HepG2 (cell line): ENCODE data around the gene SNRPD2. TPM values are rescaled to one million over a fixed set of nuclear protein-coding genes. Genes with fewer than 3 reads are reported as not detected.

Experiments used
- CAMTA2 ChIP-seq: sonication (generic); formaldehyde crosslinking; IDR thresholded peaks from 2 replicates; pipeline ENCODE4 v1.4.0; 2020; ENCODE audit warnings: mild to moderate bottlenecking, missing genetic modification reagents, borderline replicate concordance
- DNMT3B ChIP-seq: conservative IDR thresholded peaks from 2 replicates; pipeline ENCODE4 v1.6.1; 2016; ENCODE audit warnings: missing biosample characterization, control low read depth
- HOXD1 ChIP-seq: sonication (generic); formaldehyde crosslinking; IDR thresholded peaks from 2 replicates; pipeline ENCODE4 v1.5.0; 2020; ENCODE audit warnings: missing genetic modification reagents
- RARA ChIP-seq: IDR thresholded peaks from 2 replicates; pipeline ENCODE4 v1.6.1; 2016; ENCODE audit warnings: missing genetic modification reagents, missing compliant biosample characterization
- THAP11 ChIP-seq: IDR thresholded peaks from 2 replicates; pipeline ENCODE4 v1.6.1; 2016; ENCODE audit warnings: missing biosample characterization, missing genetic modification reagents
- ZBTB38 ChIP-seq: sonication (generic); formaldehyde crosslinking; IDR thresholded peaks from 2 replicates; pipeline ENCODE4 v1.5.1; 2020; ENCODE audit warnings: mild to moderate bottlenecking, missing genetic modification reagents
- ZKSCAN8 ChIP-seq: IDR thresholded peaks from 2 replicates; pipeline ENCODE4 v1.6.1; 2016; ENCODE audit warnings: borderline replicate concordance, missing genetic modification reagents, missing compliant biosample characterization
- ZNF331 ChIP-seq: sonication (generic); formaldehyde crosslinking; IDR thresholded peaks from 2 replicates; pipeline ENCODE4 v1.4.0; 2020; ENCODE audit warnings: missing genetic modification reagents
- ZNF496 ChIP-seq: sonication (generic); formaldehyde crosslinking; IDR thresholded peaks from 2 replicates; pipeline ENCODE4 v1.8.1; 2023; ENCODE audit warnings: mild to moderate bottlenecking, moderate library complexity, missing genetic modification reagents; ENCODE audit not compliant: insufficient replicate concordance
- ZNF788 ChIP-seq: sonication (generic); formaldehyde crosslinking; IDR thresholded peaks from 2 replicates; pipeline ENCODE4 v1.5.0; 2020; ENCODE audit warnings: mild to moderate bottlenecking, missing genetic modification reagents, borderline replicate concordance
- polyA plus RNA-seq, 8 experiments: library from polyadenylated mRNA; depleted of rRNA in 3 of 8; stranded (reverse) in 7 of 8; unstranded in 1 of 8; fragments of >200 nt; fragmentation: Illumina TruSeq in 4 of 8; extraction: Trizol in 4 of 8; gene quantifications; 2 replicates each; pipeline versions ENCODE4 v1.2.1 to v1.2.3, GENCODE V29; 2011 to 2016; ENCODE audit warnings: low read depth in 4 of 8, missing spikeins in 1 of 8, mixed read lengths in 1 of 8; ENCODE audit not compliant: insufficient read depth in 1 of 8
- total RNA-seq, 5 experiments: library from RNA; depleted of rRNA; stranded (reverse); fragments of >200 nt; fragmentation: Illumina TruSeq; extraction: Trizol; gene quantifications; 2 replicates each; pipeline ENCODE4 v1.2.3, GENCODE V29; 2016; ENCODE audit warnings: low read depth in 1 of 5
- TF ChIP-seq, protein P1 (sequence below): sonication (generic); formaldehyde crosslinking; IDR thresholded peaks from 2 replicates; pipeline ENCODE4 v1.5.0; 2020; ENCODE audit warnings: mild to moderate bottlenecking, missing genetic modification reagents, borderline replicate concordance
- TF ChIP-seq, protein P2 (sequence below): IDR thresholded peaks from 2 replicates; pipeline ENCODE4 v1.6.1; 2016; ENCODE audit warnings: missing compliant biosample characterization, missing genetic modification reagents, borderline replicate concordance
- TF ChIP-seq, protein P3 (sequence below): sonication (generic); formaldehyde crosslinking; IDR thresholded peaks from 2 replicates; pipeline ENCODE4 v1.4.0; 2020; ENCODE audit warnings: missing genetic modification reagents, borderline replicate concordance
- TF ChIP-seq, protein P4 (sequence below): sonication (generic); formaldehyde crosslinking; IDR thresholded peaks from 2 replicates; pipeline ENCODE4 v1.4.0; 2020; ENCODE audit warnings: missing genetic modification reagents
- TF ChIP-seq, protein P5 (sequence below): sonication (generic); formaldehyde crosslinking; IDR thresholded peaks from 2 replicates; pipeline ENCODE4 v1.4.0; 2020; ENCODE audit warnings: missing genetic modification reagents
- TF ChIP-seq, protein P6 (sequence below): sonication (generic); formaldehyde crosslinking; IDR thresholded peaks from 2 replicates; pipeline ENCODE4 v1.5.0; 2020; ENCODE audit warnings: missing genetic modification reagents

The SNRPD2 gene
- total and polyA plus RNA-seq, 2 of the 13 experiments (the other 11 are each of a cell fraction or from before 2014, with no cell fraction given) = 299 to 485 TPM

DNA sequence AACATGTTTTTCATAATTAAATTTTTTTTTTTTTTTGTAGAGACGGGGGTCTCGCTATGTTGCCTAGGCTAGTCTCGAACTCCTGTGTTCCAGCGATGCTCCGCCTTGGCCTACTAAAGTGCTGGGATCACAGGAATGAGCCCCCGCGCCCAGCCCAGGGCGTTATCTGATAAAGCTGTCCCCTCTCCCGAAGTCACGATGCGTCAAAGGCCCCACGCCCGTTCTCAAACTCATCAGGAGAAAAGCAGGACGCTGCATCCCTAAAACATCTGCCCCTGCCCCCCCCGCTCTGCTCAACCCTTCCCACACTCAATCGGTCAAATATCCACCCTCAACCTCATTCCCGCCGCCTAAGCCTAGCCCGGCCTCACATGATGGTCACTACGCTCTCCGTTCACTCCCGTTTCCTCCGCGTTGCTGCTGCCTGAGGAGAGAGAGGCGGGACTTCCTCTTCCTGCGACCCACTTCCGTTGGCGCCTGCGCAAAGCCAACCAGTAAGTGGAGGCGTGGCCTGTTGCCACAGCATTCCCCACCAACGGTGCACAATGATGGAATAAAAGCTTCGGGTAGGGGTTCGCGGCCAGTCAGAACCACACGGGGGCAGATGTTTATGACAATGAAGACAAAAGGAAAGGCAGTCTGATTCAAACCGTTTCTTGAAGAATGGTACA lies at the start of gene SNRPD2 (continued):
- TF ChIP-seq, protein P1, sequence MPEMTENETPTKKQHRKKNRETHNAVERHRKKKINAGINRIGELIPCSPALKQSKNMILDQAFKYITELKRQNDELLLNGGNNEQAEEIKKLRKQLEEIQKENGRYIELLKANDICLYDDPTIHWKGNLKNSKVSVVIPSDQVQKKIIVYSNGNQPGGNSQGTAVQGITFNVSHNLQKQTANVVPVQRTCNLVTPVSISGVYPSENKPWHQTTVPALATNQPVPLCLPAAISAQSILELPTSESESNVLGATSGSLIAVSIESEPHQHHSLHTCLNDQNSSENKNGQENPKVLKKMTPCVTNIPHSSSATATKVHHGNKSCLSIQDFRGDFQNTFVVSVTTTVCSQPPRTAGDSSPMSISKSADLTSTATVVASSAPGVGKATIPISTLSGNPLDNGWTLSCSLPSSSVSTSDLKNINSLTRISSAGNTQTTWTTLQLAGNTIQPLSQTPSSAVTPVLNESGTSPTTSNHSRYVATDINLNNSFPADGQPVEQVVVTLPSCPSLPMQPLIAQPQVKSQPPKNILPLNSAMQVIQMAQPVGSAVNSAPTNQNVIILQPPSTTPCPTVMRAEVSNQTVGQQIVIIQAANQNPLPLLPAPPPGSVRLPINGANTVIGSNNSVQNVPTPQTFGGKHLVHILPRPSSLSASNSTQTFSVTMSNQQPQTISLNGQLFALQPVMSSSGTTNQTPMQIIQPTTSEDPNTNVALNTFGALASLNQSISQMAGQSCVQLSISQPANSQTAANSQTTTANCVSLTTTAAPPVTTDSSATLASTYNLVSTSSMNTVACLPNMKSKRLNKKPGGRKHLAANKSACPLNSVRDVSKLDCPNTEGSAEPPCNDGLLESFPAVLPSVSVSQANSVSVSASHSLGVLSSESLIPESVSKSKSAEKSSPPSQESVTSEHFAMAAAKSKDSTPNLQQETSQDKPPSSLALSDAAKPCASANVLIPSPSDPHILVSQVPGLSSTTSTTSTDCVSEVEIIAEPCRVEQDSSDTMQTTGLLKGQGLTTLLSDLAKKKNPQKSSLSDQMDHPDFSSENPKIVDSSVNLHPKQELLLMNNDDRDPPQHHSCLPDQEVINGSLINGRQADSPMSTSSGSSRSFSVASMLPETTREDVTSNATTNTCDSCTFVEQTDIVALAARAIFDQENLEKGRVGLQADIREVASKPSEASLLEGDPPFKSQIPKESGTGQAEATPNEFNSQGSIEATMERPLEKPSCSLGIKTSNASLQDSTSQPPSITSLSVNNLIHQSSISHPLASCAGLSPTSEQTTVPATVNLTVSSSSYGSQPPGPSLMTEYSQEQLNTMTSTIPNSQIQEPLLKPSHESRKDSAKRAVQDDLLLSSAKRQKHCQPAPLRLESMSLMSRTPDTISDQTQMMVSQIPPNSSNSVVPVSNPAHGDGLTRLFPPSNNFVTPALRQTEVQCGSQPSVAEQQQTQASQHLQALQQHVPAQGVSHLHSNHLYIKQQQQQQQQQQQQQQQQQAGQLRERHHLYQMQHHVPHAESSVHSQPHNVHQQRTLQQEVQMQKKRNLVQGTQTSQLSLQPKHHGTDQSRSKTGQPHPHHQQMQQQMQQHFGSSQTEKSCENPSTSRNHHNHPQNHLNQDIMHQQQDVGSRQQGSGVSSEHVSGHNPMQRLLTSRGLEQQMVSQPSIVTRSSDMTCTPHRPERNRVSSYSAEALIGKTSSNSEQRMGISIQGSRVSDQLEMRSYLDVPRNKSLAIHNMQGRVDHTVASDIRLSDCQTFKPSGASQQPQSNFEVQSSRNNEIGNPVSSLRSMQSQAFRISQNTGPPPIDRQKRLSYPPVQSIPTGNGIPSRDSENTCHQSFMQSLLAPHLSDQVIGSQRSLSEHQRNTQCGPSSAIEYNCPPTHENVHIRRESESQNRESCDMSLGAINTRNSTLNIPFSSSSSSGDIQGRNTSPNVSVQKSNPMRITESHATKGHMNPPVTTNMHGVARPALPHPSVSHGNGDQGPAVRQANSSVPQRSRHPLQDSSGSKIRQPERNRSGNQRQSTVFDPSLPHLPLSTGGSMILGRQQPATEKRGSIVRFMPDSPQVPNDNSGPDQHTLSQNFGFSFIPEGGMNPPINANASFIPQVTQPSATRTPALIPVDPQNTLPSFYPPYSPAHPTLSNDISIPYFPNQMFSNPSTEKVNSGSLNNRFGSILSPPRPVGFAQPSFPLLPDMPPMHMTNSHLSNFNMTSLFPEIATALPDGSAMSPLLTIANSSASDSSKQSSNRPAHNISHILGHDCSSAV (CRISPR knock-in tag) = 0 out of 2 replicates have a peak, but pooled peaks have one; percentile 33
- TF ChIP-seq, protein P2, sequence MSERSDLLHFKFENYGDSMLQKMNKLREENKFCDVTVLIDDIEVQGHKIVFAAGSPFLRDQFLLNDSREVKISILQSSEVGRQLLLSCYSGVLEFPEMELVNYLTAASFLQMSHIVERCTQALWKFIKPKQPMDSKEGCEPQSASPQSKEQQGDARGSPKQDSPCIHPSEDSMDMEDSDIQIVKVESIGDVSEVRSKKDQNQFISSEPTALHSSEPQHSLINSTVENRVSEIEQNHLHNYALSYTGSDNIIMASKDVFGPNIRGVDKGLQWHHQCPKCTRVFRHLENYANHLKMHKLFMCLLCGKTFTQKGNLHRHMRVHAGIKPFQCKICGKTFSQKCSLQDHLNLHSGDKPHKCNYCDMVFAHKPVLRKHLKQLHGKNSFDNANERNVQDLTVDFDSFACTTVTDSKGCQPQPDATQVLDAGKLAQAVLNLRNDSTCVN (CRISPR knock-in tag) = no peak
- TF ChIP-seq ZKSCAN8 (CRISPR knock-in tag) (no peak), HOXD1 (CRISPR knock-in tag) (no peak), RARA (no peak), ZNF788 (CRISPR knock-in tag) (no peak; the same call in 1 of the 2 replicates), ZNF331 (CRISPR knock-in tag) (peak; percentile 42; the same call in 1 of the 2 replicates), DNMT3B (CRISPR knock-in tag) (no peak), CAMTA2 (CRISPR knock-in tag) (no peak), ZBTB38 (CRISPR knock-in tag) (peak; percentile 53; the same call in 1 of the 2 replicates), ZNF496 (CRISPR knock-in tag) (no peak), THAP11 (peak; percentile 89)
- TF ChIP-seq, protein P3, sequence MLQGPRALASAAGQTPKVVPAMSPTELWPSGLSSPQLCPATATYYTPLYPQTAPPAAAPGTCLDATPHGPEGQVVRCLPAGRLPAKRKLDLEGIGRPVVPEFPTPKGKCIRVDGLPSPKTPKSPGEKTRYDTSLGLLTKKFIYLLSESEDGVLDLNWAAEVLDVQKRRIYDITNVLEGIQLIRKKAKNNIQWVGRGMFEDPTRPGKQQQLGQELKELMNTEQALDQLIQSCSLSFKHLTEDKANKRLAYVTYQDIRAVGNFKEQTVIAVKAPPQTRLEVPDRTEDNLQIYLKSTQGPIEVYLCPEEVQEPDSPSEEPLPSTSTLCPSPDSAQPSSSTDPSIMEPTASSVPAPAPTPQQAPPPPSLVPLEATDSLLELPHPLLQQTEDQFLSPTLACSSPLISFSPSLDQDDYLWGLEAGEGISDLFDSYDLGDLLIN = no peak
- TF ChIP-seq, protein P4, sequence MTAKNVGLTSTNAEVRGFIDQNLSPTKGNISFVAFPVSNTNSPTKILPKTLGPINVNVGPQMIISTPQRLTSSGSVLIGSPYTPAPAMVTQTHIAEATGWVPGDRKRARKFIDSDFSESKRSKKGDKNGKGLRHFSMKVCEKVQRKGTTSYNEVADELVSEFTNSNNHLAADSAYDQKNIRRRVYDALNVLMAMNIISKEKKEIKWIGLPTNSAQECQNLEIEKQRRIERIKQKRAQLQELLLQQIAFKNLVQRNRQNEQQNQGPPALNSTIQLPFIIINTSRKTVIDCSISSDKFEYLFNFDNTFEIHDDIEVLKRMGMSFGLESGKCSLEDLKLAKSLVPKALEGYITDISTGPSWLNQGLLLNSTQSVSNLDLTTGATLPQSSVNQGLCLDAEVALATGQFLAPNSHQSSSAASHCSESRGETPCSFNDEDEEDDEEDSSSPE = no peak
- TF ChIP-seq, protein P5, sequence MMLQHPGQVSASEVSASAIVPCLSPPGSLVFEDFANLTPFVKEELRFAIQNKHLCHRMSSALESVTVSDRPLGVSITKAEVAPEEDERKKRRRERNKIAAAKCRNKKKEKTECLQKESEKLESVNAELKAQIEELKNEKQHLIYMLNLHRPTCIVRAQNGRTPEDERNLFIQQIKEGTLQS (CRISPR knock-in tag) = no peak
- TF ChIP-seq, protein P6, sequence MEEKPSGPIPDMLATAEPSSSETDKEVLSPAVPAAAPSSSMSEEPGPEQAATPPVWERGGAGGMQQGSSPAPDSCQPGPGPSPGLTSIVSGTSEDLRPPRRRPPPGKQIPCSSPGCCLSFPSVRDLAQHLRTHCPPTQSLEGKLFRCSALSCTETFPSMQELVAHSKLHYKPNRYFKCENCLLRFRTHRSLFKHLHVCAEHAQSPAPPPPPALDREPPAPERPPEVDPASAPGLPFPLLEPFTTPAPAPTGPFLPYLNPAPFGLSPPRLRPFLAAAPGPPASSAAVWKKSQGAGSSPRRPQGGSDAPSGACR (CRISPR knock-in tag) = no peak
